H54 (cell line): Measurements from ENCODE around the gene PSMB7.

Source experiments
- DNase-seq: peaks from one replicate; pipeline ENCODE4 v3.0.0; 2011; ENCODE audit warnings: low spot score, mixed read lengths; ENCODE audit not compliant: insufficient read length
- FAIRE-seq: peaks from 3 replicates; lab custom pipeline; 2011; peaks lifted over from hg19 to GRCh38; lab: Jason Lieb, UNC
- POLR2A ChIP-seq: IDR thresholded peaks from 2 replicates; pipeline ENCODE4 v1.6.1; 2011; ENCODE audit warnings: low read depth, mild to moderate bottlenecking, low read length

The PSMB7 gene

DNA sequence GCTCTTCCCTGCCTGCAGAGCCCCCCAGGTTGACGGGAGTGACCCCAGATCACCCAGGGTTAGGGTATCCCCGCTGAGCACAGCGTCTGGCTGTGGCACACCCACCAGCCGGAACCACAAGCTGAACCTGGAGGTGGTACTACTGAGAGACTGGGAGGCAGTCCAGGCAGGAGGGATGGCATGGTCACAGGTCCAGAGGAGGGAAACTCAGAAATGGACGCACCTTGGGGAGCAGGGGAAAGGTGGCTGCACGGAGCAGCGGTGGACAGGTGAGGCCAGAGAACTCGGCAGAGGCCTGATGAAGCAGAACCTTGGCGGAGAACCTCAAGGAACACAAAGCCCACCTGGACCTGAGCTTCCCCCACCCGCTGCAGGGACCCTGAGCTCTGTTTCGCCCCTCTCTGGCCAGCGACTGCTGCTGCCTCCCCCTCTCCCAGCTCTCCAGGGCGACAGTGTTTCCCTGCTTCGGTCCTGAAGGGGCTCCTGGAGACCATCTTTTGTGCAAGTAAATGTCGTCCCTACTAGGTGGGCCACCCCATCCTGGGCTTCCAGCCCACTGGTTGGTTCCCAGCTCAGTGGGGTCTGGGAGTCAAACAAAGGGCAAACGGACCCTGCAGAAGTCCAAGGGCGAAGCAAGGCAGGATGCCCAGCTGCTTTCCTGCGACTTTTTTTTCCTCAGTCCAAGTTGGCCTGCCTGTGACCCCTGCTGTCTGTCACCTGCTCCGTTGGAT, 35.9 kb upstream of the PSMB7 start:
- TF ChIP-seq POLR2A: no peak
- FAIRE-seq (no peak), DNase-seq (no peak)

DNA sequence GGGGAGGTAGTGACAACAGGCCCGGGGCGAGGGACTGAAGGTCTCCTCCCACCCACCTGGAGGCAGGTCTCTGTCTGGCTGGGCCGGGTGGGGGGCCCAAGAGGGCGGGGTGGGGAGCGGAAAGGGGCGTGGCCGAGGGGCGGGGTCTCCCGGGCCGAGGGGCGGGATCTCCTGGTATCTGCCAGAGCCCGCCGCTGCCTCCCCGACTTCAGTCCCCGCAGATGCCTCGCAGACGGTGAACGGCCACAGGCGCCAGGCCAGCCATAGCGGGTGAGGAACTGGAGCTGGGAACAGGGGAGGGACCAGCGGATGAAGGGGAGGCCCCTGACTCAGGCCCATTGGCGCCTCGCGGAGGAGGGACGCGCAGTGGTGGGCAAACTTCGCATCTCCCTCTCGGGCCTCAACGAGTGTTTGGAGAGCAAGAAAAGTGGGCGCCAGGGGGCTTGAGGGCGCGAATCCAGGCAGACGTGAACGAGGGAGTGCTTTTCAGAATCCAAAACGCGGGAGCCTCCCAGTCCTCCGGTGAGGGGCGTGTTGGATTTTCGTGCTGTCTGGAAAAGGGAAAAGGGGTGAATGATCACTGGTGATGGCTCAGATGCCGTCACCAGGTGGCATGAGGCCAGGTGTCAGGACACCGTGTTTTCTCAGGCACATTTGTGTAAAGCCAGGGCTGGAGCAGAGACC, 35.1 kb upstream of the PSMB7 start, which contains the start of gene ADGRD2:
ADGRD2 (plus strand) TSS at position 211 of the 684 bp plus-strand sequence. CDS start 1,216 bp downstream, outside the sequence.
- DNase-seq: no peak
- no peak for TF ChIP-seq POLR2A
- FAIRE-seq: no peak

DNA sequence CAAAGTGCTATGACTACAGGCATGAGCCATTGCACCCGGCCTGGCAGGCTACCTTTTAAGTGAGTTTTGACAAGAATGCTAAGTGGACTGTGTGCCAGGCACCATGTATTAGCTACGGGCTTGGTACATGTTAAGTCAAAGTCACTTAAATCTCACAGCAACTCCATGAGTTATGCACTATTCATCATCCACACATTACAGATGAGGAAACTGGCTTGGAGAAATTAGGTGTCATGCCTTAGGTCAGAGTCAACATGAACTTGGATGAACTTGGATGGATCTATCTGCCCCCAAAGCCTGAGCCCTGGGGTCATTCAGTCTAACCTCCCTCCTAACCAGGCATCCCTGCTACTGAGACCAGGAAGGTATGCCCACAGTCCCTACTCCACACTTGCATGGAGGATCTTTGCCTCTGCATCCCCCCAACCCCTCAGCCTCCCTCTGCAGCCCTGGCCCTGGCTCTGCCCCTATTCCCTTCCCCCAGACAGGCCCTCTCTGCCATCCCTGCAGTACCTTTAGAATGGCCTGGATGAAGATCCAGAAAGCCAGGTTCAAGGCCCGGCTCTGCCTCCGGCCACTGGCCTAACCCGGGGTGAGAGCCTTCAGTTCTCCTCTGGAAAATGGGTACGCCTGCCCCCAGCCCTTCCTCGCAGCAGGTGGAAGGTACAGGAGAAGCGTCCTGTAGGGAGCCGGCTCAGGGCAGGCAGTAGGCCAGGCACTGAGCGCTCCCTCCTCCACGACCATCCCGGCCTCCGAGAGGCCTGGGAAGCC, 34.3 kb upstream of the PSMB7 start:
- TF ChIP-seq POLR2A: no peak
- DNase-seq (no peak), FAIRE-seq (no peak)

DNA sequence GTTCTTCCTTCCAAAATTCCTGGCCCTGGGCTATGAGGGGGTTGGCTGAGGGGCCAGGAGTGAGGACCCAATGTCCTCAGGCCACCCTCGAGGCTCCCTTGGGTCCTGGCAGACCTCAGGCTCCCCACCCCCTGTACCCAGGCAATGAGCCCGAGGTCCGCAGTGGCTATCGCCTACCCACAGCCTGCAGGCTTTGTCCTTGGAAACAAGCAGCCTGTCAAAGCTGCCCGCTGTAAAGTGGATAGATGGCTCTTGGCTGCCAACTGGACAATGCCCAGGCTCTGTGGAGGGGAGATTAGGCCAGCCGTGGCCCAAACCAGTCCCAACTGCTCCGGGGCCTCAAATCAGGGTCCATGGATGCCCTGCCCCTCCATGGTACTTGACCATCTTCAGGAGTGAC, 32.8 kb upstream of the PSMB7 start:
- DNase-seq (no peak), FAIRE-seq (no peak)
- TF ChIP-seq POLR2A: no peak

DNA sequence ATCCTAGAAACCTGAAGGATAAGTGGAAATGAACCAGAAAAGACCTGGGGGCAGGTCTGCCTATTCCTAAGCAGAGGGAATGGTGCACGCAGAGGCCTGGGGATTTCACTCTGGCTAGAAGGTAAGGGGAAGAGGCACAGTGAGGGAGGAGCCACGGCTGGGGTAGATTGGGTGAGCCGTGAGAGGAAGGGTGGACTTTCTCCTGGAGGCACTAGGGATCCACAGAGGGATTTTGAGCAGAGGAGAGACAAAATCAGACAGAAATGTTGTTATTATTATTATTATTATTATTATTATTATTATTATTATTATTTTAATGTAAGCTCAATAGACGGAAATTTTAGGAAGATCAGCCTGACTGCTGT, 32.0 kb upstream of the PSMB7 start:
- FAIRE-seq (no peak), DNase-seq (no peak)
- no peak for TF ChIP-seq POLR2A

DNA sequence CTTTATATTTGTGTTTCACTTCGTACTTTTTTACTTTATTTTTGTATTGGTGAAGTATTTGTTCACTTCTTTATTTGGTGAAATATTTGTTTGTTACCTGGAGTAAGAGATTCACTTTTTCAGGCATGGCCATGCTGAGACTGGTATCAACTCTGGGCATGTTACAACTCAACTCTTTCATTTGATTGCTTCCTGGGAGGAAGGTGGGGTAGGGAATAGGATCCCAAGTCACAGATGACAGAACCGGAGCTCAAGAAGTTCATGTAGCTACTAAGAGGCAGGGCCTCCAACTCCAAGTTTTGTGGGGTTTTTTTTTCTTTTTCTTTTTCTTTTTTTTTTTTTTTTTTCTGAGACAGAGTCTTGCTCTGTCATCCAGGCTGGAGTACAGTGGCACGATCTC, 28.9 kb upstream of the PSMB7 start:
- no peak for TF ChIP-seq POLR2A
- FAIRE-seq (no peak), DNase-seq (no peak)

DNA sequence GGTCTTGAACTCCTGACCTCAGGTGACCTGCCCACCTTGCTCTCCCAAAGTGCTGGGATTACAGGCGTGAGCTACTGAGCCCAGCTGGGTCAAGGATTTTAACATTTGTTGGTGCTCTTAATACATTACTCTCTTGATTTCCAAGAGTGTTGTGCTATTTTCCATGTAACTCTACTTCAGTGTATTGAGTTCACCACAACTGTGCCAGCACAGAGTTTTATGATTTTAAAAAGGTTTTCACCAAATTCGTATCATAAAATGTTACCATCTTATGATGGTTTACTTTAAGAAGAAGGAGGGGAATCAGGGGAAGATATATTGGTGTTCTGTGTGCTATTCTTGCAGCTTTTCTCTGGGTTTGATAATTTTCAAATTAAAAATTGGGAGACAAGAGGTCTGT, 28.4 kb upstream of the PSMB7 start:
- TF ChIP-seq POLR2A: no peak
- FAIRE-seq: no peak
- no peak for DNase-seq

DNA sequence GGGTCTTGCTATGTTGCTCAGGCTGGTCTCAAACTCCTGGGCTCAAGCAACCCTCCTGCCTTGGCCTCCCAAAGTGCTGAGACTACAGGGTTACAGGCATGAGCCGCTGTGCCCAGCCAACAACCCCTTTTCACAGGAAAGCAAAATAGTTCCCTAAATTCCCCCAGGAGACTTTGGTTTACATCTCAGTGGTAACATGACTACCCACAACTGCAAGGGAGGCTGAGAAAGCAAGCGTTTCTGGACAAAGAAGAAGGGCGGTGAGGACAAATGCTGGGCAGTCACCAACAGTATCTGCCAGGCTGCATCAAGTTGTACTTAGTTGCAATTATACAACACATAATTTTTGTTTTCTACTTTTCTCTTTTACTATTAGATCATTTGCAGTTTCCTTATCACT, 27.6 kb upstream of the PSMB7 start:
- no peak for FAIRE-seq
- no peak for DNase-seq
- no peak for TF ChIP-seq POLR2A

DNA sequence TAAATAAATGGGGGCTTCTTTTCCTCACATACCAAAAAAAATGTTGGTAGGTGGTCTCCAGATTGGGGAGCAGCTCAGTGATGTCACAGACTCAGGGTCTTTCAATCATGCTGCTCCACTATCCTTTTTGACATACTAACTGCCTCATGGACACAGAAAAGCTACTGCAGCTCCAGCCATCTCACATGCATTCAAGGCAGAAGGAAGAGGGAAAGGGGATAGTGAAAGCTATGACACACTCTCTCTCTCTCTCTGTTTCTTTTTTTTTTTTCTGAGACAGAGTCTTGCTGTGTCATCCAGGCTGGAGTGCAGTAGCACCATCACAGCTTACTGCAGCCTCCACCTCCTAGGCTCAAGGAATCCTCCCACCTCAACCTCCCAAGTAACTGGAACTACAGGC, 27.1 kb upstream of the PSMB7 start:
- TF ChIP-seq POLR2A: no peak
- FAIRE-seq: no peak
- DNase-seq: no peak

DNA sequence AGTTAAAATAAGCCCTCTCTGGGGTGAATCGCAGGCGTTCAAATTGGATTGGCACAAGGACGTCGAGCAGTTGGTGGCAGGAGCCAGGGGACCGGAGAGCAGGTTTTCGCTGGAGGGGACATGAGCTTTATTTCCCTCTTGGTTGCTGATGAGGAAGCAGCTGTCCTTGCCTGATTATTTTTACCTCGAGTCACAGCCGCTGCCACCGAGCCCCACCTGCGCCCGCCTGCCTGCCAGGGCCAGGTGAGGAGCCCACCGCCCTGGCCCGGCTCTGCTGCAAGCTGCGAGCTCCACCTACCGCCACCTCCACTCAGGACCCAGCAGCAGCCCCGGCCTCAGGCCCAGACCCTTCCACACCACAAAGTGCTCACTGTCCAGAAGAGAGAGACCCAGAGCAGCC, 26.0 kb upstream of the PSMB7 start:
- FAIRE-seq (no peak), DNase-seq (no peak)
- TF ChIP-seq POLR2A: no peak

DNA sequence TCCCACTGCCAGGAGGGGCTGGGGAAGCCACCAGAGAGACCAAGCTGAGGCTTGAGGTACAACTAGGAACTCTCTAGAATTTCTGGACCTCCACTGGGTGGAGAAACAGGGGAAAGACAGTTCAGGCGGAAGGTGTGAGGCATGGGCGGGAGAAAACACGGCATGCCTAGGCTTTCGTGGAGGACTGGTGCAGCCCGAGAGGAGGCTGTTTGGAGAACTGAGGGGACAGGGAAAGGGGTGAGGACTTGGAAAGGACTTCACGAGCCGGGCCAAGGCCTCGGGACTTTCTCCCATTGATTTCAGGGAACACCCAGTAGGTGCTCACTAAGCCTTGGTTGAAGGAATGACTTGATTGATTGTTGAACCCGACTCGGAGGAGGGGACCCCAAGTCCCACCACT, 25.5 kb upstream of the PSMB7 start:
- no peak for DNase-seq
- no peak for TF ChIP-seq POLR2A
- FAIRE-seq: no peak

DNA sequence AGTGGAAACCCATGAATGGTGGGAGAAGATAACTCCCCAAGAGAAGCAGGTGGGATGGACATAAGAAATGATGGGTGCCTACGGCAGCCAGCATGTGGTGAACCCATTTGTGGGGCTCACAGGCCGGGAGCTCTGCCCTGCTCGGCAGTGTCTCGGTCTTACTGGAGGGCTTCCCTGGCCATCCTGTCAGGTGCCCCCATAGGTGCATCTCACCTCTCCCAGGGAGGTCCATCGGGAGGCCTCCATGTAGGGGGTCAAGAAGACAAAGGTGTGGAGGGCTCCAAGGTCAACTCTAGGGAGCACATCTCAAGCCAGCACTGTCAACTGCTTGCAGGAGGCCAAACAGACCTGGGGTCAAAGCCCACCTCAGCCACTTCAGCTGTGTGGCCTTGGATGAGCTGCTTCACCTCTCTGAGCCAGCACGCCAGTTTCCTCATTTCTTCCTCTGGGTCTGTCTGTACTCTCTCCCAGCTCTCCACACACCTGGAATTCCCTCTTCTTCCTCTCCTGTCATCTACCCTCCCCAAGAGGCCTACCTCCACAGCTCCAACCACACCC, 24.5 kb upstream of the PSMB7 start:
- DNase-seq: no peak
- FAIRE-seq: no peak
- no peak for TF ChIP-seq POLR2A

DNA sequence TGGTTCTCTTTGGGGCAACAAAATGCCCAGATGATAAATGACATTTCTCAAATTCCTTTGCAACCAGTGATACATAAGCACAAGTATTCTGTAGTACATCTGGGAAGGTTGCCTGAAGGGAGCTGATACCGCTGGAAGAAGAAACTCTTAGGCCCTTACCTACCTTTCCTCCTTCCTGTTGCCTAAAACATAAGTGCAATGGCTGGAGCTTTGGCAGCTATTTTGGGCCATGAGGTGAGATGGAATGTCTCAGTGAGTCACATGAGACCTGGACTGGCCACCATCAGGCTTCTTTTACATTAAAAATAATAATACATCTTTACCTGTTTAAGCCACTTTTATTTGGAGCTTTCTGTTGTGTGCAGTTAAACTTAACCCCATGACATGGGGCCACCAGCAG, 23.8 kb upstream of the PSMB7 start:
- DNase-seq (no peak), FAIRE-seq (no peak)
- TF ChIP-seq POLR2A: no peak

DNA sequence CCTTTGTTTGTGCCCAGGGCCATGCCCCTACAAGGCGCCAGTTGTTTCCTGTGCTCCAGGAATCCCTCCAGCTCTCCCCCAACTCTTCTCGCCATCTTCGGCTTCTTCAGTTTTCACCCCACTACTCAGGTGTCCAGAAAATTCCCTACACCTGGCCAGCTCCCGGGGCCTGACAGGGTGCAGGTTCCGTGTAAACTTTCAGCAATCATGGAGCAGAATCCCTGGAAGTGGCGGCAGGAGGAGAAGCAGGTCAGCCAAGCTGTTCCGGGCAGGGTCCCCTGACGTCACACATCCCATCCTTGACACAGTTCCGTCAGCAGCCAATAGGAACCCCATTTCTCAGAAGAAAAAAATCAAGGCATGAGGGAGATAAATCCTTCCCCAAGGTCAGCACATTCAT, 22.8 kb upstream of the PSMB7 start:
- DNase-seq (no peak), FAIRE-seq (no peak)
- no peak for TF ChIP-seq POLR2A

DNA sequence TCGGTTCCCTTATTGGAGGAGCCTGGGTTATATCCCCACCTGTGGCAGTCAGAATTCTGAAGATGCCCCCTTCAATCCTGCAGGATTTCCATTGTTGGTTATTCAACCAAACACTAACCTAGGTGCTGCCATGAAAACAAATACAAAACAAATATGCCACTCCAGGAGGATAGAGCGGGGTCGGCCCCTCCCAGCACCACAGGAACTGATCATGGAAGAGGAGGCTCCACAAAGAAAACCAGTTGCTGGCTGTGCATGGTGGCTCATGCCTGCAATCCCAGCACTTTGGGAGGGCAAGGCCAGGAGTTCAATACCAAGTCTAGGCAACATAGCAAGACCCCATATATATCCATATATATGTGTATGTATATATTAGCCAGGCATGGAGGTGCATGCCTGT, 21.8 kb upstream of the PSMB7 start:
- FAIRE-seq (no peak), DNase-seq (no peak)
- TF ChIP-seq POLR2A: no peak
